Neutrophil (primary cell): ENCODE data around the gene KLHL3.

ENCODE experiments used
- H3K27ac ChIP-seq: fragments of 200-600 bp; sonication (generic); 2 replicates; pipeline ENCODE4 v1.5.1; 2016; ENCODE audit warnings: mild to moderate bottlenecking, moderate library complexity
- H3K27me3 ChIP-seq: fragments of 200-600 bp; sonication (generic); 2 replicates; pipeline ENCODE4 v1.6.0; 2016; ENCODE audit warnings: mild to moderate bottlenecking
- H3K36me3 ChIP-seq: fragments of 200-600 bp; sonication (generic); 2 replicates; pipeline ENCODE4 v1.5.1; 2017
- H3K4me1 ChIP-seq, 2 experiments: fragments of 200-600 bp in 1 of 2; sonication (generic) in 1 of 2; 1 replicate in 1 of 2; 2 replicates in 1 of 2; pipeline versions ENCODE4 v1.5.1 to v1.6.1; 2013 to 2016; ENCODE audit warnings: low read depth in 1 of 2, low read length in 1 of 2, mild to moderate bottlenecking in 1 of 2, moderate library complexity in 1 of 2; ENCODE audit not compliant: control insufficient read depth in 1 of 2, insufficient read depth in 1 of 2
- H3K4me3 ChIP-seq, 2 experiments: fragments of 200-600 bp in 1 of 2; sonication (generic) in 1 of 2; 1 replicate in 1 of 2; 2 replicates in 1 of 2; pipeline ENCODE4 v1.5.1; 2013 to 2016; ENCODE audit warnings: low read depth in 1 of 2, low read length in 1 of 2, mild to moderate bottlenecking in 1 of 2, moderate library complexity in 1 of 2
- H3K9me3 ChIP-seq: fragments of 200-600 bp; sonication (generic); 2 replicates; pipeline ENCODE4 v1.5.1; 2016
- CTCF ChIP-seq: fragments of 200-600 bp; sonication (generic); IDR thresholded peaks from 2 replicates; pipeline ENCODE4 v1.5.1; 2016; ENCODE audit warnings: antibody characterized with exemption

KLHL3 gene

GRCh38 chr5:137739737-137740136 lies 3.8 kb upstream of the KLHL3 start:
- Histone ChIP-seq H3K27me3 (peaks cover 24% of the 10 kb centered on the region), H3K27ac (no peak overlapping the region), H3K4me3 (no peak overlapping the region), H3K36me3 (no peaks in the 10 kb centered on the region), H3K4me1 (peaks cover 9 to 17% of the 10 kb centered on the region in 2 experiments), H3K9me3 (no peaks in the 10 kb centered on the region)
- TF ChIP-seq CTCF: no peak

GRCh38 chr5:137738947-137739346 lies 3.1 kb upstream of the KLHL3 start:
- peaks cover 32% of the 10 kb centered on the region for H3K27me3 ChIP-seq
- H3K4me3 ChIP-seq: no peak overlapping the region
- peaks cover 9 to 17% of the 10 kb centered on the region in 2 experiments for H3K4me1 ChIP-seq
- no peaks in the 10 kb centered on the region for H3K9me3 ChIP-seq
- TF ChIP-seq CTCF: no peak
- no peaks in the 10 kb centered on the region for H3K36me3 ChIP-seq
- no peak overlapping the region for H3K27ac ChIP-seq

GRCh38 chr5:137737349-137738131 lies 1.7 kb upstream of the KLHL3 start:
- Histone ChIP-seq H3K36me3 (no peaks in the 10 kb centered on the region), H3K4me3 (no peak overlapping the region), H3K27me3 (peaks cover 39% of the 10 kb centered on the region), H3K27ac (no peak overlapping the region), H3K4me1 (peaks cover 9 to 17% of the 10 kb centered on the region in 2 experiments), H3K9me3 (no peaks in the 10 kb centered on the region)
- TF ChIP-seq CTCF: no peak

- Histone ChIP-seq H3K4me3 (no peak overlapping the region), H3K36me3 (no peaks in the 10 kb centered on the region), H3K27me3 (peaks cover 39% of the 10 kb centered on the region), H3K4me1 (peaks cover 9 to 17% of the 10 kb centered on the region in 2 experiments), H3K9me3 (no peaks in the 10 kb centered on the region), H3K27ac (no peak overlapping the region)
- no peak for TF ChIP-seq CTCF
Observed at GRCh38 chr5:137736496-137736895, 607 bp upstream of the KLHL3 start.

- TF ChIP-seq CTCF: no peak
- Histone ChIP-seq H3K27ac (no peak overlapping the region), H3K36me3 (no peaks in the 10 kb centered on the region), H3K4me1 (peaks cover 9 to 17% of the 10 kb centered on the region in 2 experiments), H3K4me3 (no peak overlapping the region), H3K9me3 (no peaks in the 10 kb centered on the region), H3K27me3 (peaks cover 39% of the 10 kb centered on the region)
Observed at GRCh38 chr5:137734962-137735554, 831 bp downstream of the KLHL3 start.
